Measurements from ENCODE around the gene NDUFAF8.

The NDUFAF8 gene

DNA sequence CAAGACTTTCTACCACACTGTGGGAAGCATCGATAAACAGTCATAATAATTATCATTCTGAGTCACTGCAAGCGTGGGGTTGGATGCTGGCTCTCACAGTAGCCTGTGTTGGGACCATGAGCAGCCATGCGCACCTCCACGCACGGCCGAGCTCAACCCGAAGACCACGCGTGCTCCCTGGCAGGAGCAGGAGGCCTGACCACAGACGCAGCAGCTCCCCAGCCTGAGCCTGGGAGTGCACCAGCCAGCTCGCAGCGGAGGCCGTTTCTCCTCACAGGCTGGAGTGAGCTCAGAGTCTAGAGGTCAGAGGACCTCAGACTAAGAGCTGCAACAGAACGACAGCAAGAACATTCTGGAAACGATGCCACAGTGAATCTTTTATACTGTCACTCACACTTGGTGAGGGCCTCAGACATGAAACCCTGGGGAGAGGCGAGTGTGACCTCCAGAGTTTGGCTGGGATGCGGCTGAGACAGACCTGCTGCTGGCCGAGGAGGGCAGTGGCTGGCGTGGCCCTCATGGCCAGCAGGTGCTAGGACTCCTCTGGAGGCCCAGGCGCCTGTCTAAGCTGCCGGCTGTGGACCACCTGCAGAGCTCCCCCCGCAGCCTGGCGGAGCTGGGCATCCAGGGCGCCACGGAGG is 6.0 kb downstream of the NDUFAF8 start:
- no peak overlapping the region for H2AFZ ChIP-seq (ENCODE audit: low read depth, low read length, severe bottlenecking)
- no peak overlapping the region for H3K4me3 ChIP-seq (ENCODE audit: insufficient read depth, low read length, poor library complexity, severe bottlenecking)
- no peaks in the 10 kb centered on the region for H3K36me3 ChIP-seq (ENCODE audit: low read length)
- H3K4me2 ChIP-seq (ENCODE audit: low read depth, low read length, poor library complexity, severe bottlenecking), result no peak overlapping the region
- H3K9me3 ChIP-seq (ENCODE audit: insufficient read depth, low read length), result no peaks in the 10 kb centered on the region
- no peak overlapping the region for H3K27ac ChIP-seq (ENCODE audit: low read depth, low read length)
- no peaks in the 10 kb centered on the region for H4K20me1 ChIP-seq (ENCODE audit: low read depth, low read length)
- H3K9me2 ChIP-seq (replicated peaks; ENCODE audit: insufficient read depth, low read length), result no peaks in the 10 kb centered on the region
- TF ChIP-seq EZH2phosphoT487 (conservative IDR thresholded peaks at IDR 0.05; ENCODE audit: low read length) (no peak), CTCF (IDR thresholded peaks at IDR 0.05; ENCODE audit: insufficient read depth, low read length, poor library complexity, severe bottlenecking) (no peak)
- no peaks in the 10 kb centered on the region for H3K27me3 ChIP-seq (ENCODE audit: low read length)
- H3K79me2 ChIP-seq (ENCODE audit: insufficient read depth, low read length), result peaks cover 11% of the 10 kb centered on the region
- H3F3A ChIP-seq (ENCODE audit: insufficient read depth), result 0 out of 2 replicates have a peak, but pooled peaks cover 7% of the 10 kb centered on the region
- no peak overlapping the region for H3K9ac ChIP-seq (ENCODE audit: low read length)

GRCh38 chr17:81245665-81246342 is 6.7 kb downstream of the NDUFAF8 start:
- Histone ChIP-seq H3K9ac (ENCODE audit: low read length) (no peak overlapping the region), H3K4me3 (ENCODE audit: insufficient read depth, low read length, poor library complexity, severe bottlenecking) (no peak overlapping the region), H3K9me3 (ENCODE audit: insufficient read depth, low read length) (no peaks in the 10 kb centered on the region), H3K4me2 (ENCODE audit: low read depth, low read length, poor library complexity, severe bottlenecking) (no peak overlapping the region), H2AFZ (ENCODE audit: low read depth, low read length, severe bottlenecking) (no peak overlapping the region), H3K27ac (ENCODE audit: low read depth, low read length) (no peak overlapping the region), H3K79me2 (ENCODE audit: insufficient read depth, low read length) (peaks cover 5% of the 10 kb centered on the region), H3K9me2 (replicated peaks; ENCODE audit: insufficient read depth, low read length) (no peaks in the 10 kb centered on the region), H3F3A (ENCODE audit: insufficient read depth) (0 out of 2 replicates have a peak, but pooled peaks cover 5% of the 10 kb centered on the region), H4K20me1 (ENCODE audit: low read depth, low read length) (no peaks in the 10 kb centered on the region), H3K27me3 (ENCODE audit: low read length) (no peaks in the 10 kb centered on the region), H3K36me3 (ENCODE audit: low read length) (no peaks in the 10 kb centered on the region)
- TF ChIP-seq CTCF (IDR thresholded peaks at IDR 0.05; ENCODE audit: insufficient read depth, low read length, poor library complexity, severe bottlenecking) (no peak), EZH2phosphoT487 (conservative IDR thresholded peaks at IDR 0.05; ENCODE audit: low read length) (no peak)

DNA sequence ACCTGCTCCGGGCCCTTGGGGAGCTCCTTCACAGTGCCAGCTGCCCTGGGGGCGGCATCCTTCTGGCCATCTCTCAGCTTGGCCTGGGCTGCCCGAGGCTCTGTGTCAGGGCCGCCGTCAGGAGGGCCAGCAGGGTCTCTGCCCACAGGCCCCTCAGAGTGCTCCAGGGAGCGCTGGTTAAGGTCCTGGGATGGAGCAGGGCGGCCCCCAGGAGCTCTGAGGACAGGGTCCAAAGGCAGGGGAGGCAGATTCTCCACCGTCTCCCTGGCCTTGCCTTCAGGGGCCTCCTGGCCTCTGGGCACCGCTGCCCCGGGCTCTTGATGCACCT is 7.2 kb downstream of the NDUFAF8 start:
- H3K9me3 ChIP-seq (ENCODE audit: insufficient read depth, low read length), result no peaks in the 10 kb centered on the region
- no peaks in the 10 kb centered on the region for H3K9me2 ChIP-seq (replicated peaks; ENCODE audit: insufficient read depth, low read length)
- H2AFZ ChIP-seq (ENCODE audit: low read depth, low read length, severe bottlenecking), result no peak overlapping the region
- TF ChIP-seq CTCF (IDR thresholded peaks at IDR 0.05; ENCODE audit: insufficient read depth, low read length, poor library complexity, severe bottlenecking), result no peak
- no peak for TF ChIP-seq EZH2phosphoT487 (conservative IDR thresholded peaks at IDR 0.05; ENCODE audit: low read length)
- no peak overlapping the region for H3K4me2 ChIP-seq (ENCODE audit: low read depth, low read length, poor library complexity, severe bottlenecking)
- H4K20me1 ChIP-seq (ENCODE audit: low read depth, low read length), result no peaks in the 10 kb centered on the region
- no peak overlapping the region for H3K9ac ChIP-seq (ENCODE audit: low read length)
- no peaks in the 10 kb centered on the region for H3K36me3 ChIP-seq (ENCODE audit: low read length)
- H3K79me2 ChIP-seq (ENCODE audit: insufficient read depth, low read length), result no peaks in the 10 kb centered on the region
- H3K27me3 ChIP-seq (ENCODE audit: low read length), result no peaks in the 10 kb centered on the region
- H3K27ac ChIP-seq (ENCODE audit: low read depth, low read length), result no peak overlapping the region
- 0 out of 2 replicates have a peak, but pooled peaks cover under 1% of the 10 kb centered on the region for H3F3A ChIP-seq (ENCODE audit: insufficient read depth)
- no peak overlapping the region for H3K4me3 ChIP-seq (ENCODE audit: insufficient read depth, low read length, poor library complexity, severe bottlenecking)
